SH-SY5Y (cell line): ENCODE results near the gene METAP2.

Source experiments
- GATA2 ChIP-seq: IDR thresholded peaks from 2 replicates; pipeline ENCODE4 v1.6.1; 2011; ENCODE audit warnings: mild to moderate bottlenecking, low read depth, low read length
- GATA3 ChIP-seq: IDR thresholded peaks from 2 replicates; pipeline ENCODE4 v1.6.1; 2011; ENCODE audit warnings: low read depth, mild to moderate bottlenecking, low read length, moderate library complexity

DNA sequence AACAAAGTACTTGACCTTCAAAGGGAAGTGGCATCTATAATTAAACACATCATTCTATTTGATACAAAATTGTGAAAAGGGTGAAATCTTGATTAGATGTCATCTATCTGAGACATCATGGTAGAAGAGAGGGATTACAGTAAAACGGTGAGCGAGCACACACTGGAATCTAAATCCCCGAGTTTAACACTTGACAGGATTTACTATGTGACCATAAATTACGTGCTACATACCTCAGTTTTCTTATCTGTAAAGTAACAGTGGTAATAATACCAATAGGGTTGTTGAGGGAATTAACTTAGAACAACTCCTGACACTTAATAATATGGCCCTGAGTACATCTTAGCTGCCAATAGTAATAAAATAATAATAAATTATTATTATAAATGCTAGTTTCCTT is 64.1 kb downstream of the METAP2 start:
- TF ChIP-seq GATA2: no peak
- no peak for TF ChIP-seq GATA3
